ENCODE measurements around the gene EPB41L1. TPM values are rescaled to one million over a fixed set of nuclear protein-coding genes. Genes with fewer than 3 reads are reported as not detected.

The EPB41L1 gene
- total RNA-seq, 2 donors from 2014 or later, result 32.3 to 36.7 TPM

- WGBS, 2 experiments (ENCODE audit: insufficient coverage in 1 of 2, insufficient read length in 1 of 2), result 88 to 98% methylated on average over 12 to 16 of the region's 16 CpGs
- H3K36me3 ChIP-seq (ENCODE audit: control insufficient read depth, insufficient read depth, low read length), result peaks cover 3% of the 10 kb centered on the region
- H3K4me3 Mint-ChIP-seq, result no peak overlapping the region
- no peaks in the 10 kb centered on the region for H3K9me3 Mint-ChIP-seq
- no peak overlapping the region for H3K9ac ChIP-seq (ENCODE audit: extremely low read depth, low read length, poor library complexity, severe bottlenecking)
- no peak overlapping the region for H3K27ac Mint-ChIP-seq
- no peaks in the 10 kb centered on the region for H3K27me3 Mint-ChIP-seq (ENCODE audit: insufficient read depth)
- peaks cover 3% of the 10 kb centered on the region for H3K4me1 Mint-ChIP-seq
- no peak overlapping the region for H3K27ac ChIP-seq (ENCODE audit: low read depth, low read length)
- H3K27me3 ChIP-seq (ENCODE audit: control insufficient read depth, insufficient read depth, low read length, poor library complexity, severe bottlenecking), result no peaks in the 10 kb centered on the region
- TF ChIP-seq, protein P1, sequence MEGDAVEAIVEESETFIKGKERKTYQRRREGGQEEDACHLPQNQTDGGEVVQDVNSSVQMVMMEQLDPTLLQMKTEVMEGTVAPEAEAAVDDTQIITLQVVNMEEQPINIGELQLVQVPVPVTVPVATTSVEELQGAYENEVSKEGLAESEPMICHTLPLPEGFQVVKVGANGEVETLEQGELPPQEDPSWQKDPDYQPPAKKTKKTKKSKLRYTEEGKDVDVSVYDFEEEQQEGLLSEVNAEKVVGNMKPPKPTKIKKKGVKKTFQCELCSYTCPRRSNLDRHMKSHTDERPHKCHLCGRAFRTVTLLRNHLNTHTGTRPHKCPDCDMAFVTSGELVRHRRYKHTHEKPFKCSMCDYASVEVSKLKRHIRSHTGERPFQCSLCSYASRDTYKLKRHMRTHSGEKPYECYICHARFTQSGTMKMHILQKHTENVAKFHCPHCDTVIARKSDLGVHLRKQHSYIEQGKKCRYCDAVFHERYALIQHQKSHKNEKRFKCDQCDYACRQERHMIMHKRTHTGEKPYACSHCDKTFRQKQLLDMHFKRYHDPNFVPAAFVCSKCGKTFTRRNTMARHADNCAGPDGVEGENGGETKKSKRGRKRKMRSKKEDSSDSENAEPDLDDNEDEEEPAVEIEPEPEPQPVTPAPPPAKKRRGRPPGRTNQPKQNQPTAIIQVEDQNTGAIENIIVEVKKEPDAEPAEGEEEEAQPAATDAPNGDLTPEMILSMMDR (conservative IDR thresholded peaks at IDR 0.05), result no peak
- no peaks in the 10 kb centered on the region for H3K9me3 ChIP-seq (ENCODE audit: control insufficient read depth, low read length)
- H3K36me3 Mint-ChIP-seq (ENCODE audit: low read depth), result no peaks in the 10 kb centered on the region
- no peaks in the 10 kb centered on the region for H3K4me1 ChIP-seq (ENCODE audit: control insufficient read depth, insufficient read depth, low read length)
- DNase-seq, result no peak
- no peak overlapping the region for H3K4me3 ChIP-seq (ENCODE audit: low read length)
Observed at GRCh38 chr20:36218380-36219064, 64.0 kb downstream of the EPB41L1 start.

DNA sequence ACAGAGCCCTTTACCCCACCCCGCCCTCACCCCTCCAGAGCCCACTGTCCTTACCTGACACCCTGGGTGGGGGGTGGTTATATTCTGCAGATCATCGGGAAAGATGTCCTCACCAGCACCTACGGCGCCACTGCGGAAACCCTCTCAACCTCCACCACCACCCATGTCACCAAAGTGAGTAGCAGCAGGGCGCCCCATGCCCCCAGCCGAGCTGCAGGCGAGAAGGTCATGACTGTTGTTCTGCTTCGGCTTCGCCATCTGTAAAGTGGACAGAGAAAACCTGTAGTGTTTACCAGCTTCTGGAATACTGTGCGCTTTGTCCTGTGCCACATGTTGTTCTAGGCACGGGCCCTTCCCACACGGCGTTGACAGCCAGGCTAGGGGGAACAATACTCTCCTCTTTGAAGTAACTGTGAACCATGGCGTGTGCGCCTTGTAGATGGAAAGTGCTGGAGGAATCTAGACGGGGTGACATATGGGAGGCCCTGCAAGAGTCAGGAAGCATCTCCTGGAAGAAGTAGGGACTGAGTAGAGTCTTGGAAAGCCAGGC, 65.2 kb downstream of the EPB41L1 start:
- TF ChIP-seq, protein P1 (conservative IDR thresholded peaks at IDR 0.05), result no peak
- no peaks in the 10 kb centered on the region for H3K4me1 ChIP-seq (ENCODE audit: control insufficient read depth, insufficient read depth, low read length)
- no peaks in the 10 kb centered on the region for H3K27me3 ChIP-seq (ENCODE audit: control insufficient read depth, insufficient read depth, low read length, poor library complexity, severe bottlenecking)
- H3K9me3 Mint-ChIP-seq, result no peaks in the 10 kb centered on the region
- no peak overlapping the region for H3K4me3 Mint-ChIP-seq
- H3K27me3 Mint-ChIP-seq (ENCODE audit: insufficient read depth), result no peaks in the 10 kb centered on the region
- no peaks in the 10 kb centered on the region for H3K9me3 ChIP-seq (ENCODE audit: control insufficient read depth, low read length)
- 95 to 96% methylated on average over 9 to 16 of the region's 17 CpGs for WGBS, 2 experiments (ENCODE audit: insufficient coverage in 1 of 2, insufficient read length in 1 of 2)
- no peak overlapping the region for H3K27ac ChIP-seq (ENCODE audit: low read depth, low read length)
- peaks cover 3% of the 10 kb centered on the region for H3K36me3 ChIP-seq (ENCODE audit: control insufficient read depth, insufficient read depth, low read length)
- H3K27ac Mint-ChIP-seq, result no peak overlapping the region
- no peak overlapping the region for H3K4me3 ChIP-seq (ENCODE audit: low read length)
- DNase-seq, result no peak
- peaks cover 3% of the 10 kb centered on the region for H3K4me1 Mint-ChIP-seq
- H3K9ac ChIP-seq (ENCODE audit: extremely low read depth, low read length, poor library complexity, severe bottlenecking), result no peak overlapping the region
- no peaks in the 10 kb centered on the region for H3K36me3 Mint-ChIP-seq (ENCODE audit: low read depth)

DNA sequence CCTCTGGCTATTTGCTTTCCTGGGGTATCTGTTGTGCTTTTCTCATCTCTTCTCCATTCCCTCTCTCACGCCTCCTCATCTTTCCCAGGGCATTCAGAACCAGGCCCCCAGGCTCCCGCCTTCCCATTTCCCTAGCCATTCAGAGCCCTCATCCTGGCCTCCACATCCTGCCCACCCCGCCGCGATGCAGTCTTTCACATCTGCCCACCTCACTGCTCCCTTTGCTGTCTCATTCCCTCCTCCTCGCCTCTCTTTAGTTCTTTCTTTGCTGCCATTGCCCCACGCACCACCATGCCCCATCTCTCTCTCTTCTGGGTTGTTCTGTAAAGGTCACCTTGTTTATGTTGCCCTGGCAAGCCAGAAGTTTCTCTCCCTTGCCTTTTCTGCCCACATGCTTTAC, 71.1 kb downstream of the EPB41L1 start:
- Histone ChIP-seq H3K36me3 (ENCODE audit: control insufficient read depth, insufficient read depth, low read length) (no peaks in the 10 kb centered on the region), H3K27me3 (ENCODE audit: control insufficient read depth, insufficient read depth, low read length, poor library complexity, severe bottlenecking) (no peaks in the 10 kb centered on the region), H3K9ac (ENCODE audit: extremely low read depth, low read length, poor library complexity, severe bottlenecking) (no peak overlapping the region), H3K4me3 (ENCODE audit: low read length) (no peak overlapping the region), H3K27ac (ENCODE audit: low read depth, low read length) (no peak overlapping the region), H3K4me1 (ENCODE audit: control insufficient read depth, insufficient read depth, low read length) (no peaks in the 10 kb centered on the region), H3K9me3 (ENCODE audit: control insufficient read depth, low read length) (no peaks in the 10 kb centered on the region)
- Mint-ChIP-seq H3K36me3 (ENCODE audit: low read depth) (no peaks in the 10 kb centered on the region), H3K27me3 (ENCODE audit: insufficient read depth) (no peaks in the 10 kb centered on the region), H3K9me3 (no peaks in the 10 kb centered on the region), H3K4me1 (no peaks in the 10 kb centered on the region), H3K27ac (no peak overlapping the region), H3K4me3 (no peak overlapping the region)
- WGBS, 2 experiments (ENCODE audit: insufficient coverage in 1 of 2, insufficient read length in 1 of 2), result 90 to 91% methylated on average over 5 to 7 of the region's 7 CpGs
- TF ChIP-seq, protein P1 (conservative IDR thresholded peaks at IDR 0.05), result no peak
- DNase-seq, result no peak
